Calu3 (cell line): ENCODE results near the gene OBSCN. TPM values are rescaled to one million over a fixed set of nuclear protein-coding genes. Genes with fewer than 3 reads are reported as not detected.

Experiments used
- BruUV-seq: library from RNA; stranded (reverse); fragments of 400-500 nt; replicated peaks from 2 replicates; lab custom pipeline; 2021; lab: Mats Ljungman, UMichigan
- CTCF ChIA-PET: fragments of 300-600 bp; sonication (Branson Sonifier 250); formaldehyde crosslinking; loops from one replicate; lab custom pipeline; 2022; ENCODE audit warnings: antibody characterized with exemption; lab: Charles Lee
- DNase-seq: peaks from one replicate; pipeline ENCODE4 v3.0.0; 2022
- H3K27ac Mint-ChIP-seq: one replicate; pipeline ENCODE4 v1.8.0; 2022; ENCODE audit warnings: mixed read lengths; ENCODE audit not compliant: unreplicated experiment
- H3K27me3 Mint-ChIP-seq: one replicate; pipeline ENCODE4 v1.8.0; 2022; ENCODE audit warnings: mixed read lengths; ENCODE audit not compliant: unreplicated experiment
- H3K36me3 Mint-ChIP-seq: one replicate; pipeline ENCODE4 v1.8.0; 2022; ENCODE audit warnings: mild to moderate bottlenecking, moderate library complexity, mixed read lengths; ENCODE audit not compliant: insufficient read depth, unreplicated experiment
- H3K4me1 Mint-ChIP-seq: one replicate; pipeline ENCODE4 v1.8.0; 2022; ENCODE audit warnings: mild to moderate bottlenecking, low read depth, mixed read lengths; ENCODE audit not compliant: unreplicated experiment
- H3K4me3 Mint-ChIP-seq: one replicate; pipeline ENCODE4 v1.8.0; 2022; ENCODE audit warnings: mild to moderate bottlenecking, low read depth, moderate library complexity, mixed read lengths; ENCODE audit not compliant: unreplicated experiment
- H3K9me3 Mint-ChIP-seq: one replicate; pipeline ENCODE4 v1.8.0; 2022; ENCODE audit warnings: low read depth, mixed read lengths; ENCODE audit not compliant: unreplicated experiment
- CTCF ChIP-seq: fragments of 200-600 bp; IDR thresholded peaks from one replicate; pipeline ENCODE4 v1.8.0; 2022; ENCODE audit warnings: antibody characterized with exemption; ENCODE audit not compliant: unreplicated experiment
- intact Hi-C: fragments of 100-400 bp; cut with micrococcal nuclease; formaldehyde crosslinking; loops from one replicate; pipeline ENCODE4 v1.10.0; 2022; ENCODE audit not compliant: unreplicated experiment
- total RNA-seq: library from RNA; stranded (reverse); gene quantifications from 2 replicates; pipeline ENCODE4 v1.2.3, GENCODE V29; 2022

OBSCN gene
- total RNA-seq, 1 experiment from 2014 or later = 19.5 TPM

GRCh38 chr1:228160201-228160761 lies 47.6 kb upstream of the OBSCN start:
- H3K4me1 Mint-ChIP-seq = peaks cover 14% of the 10 kb centered on the region
- DNase-seq = no peak
- CTCF ChIA-PET = no interaction called here
- TF ChIP-seq CTCF = no peak
- peaks cover 32% of the 10 kb centered on the region for H3K36me3 Mint-ChIP-seq
- H3K27me3 Mint-ChIP-seq = no peaks in the 10 kb centered on the region
- no peaks in the 10 kb centered on the region for H3K9me3 Mint-ChIP-seq
- H3K4me3 Mint-ChIP-seq = no peak overlapping the region
- BruUV-seq = no TSS peak
- intact Hi-C loops = no loop called here
- H3K27ac Mint-ChIP-seq = no peak overlapping the region

GRCh38 chr1:228161362-228161761 lies 46.5 kb upstream of the OBSCN start:
- no TSS peak for BruUV-seq
- DNase-seq = no peak
- Mint-ChIP-seq H3K4me1 (peaks cover 14% of the 10 kb centered on the region), H3K27me3 (no peaks in the 10 kb centered on the region), H3K36me3 (peaks cover 42% of the 10 kb centered on the region), H3K9me3 (no peaks in the 10 kb centered on the region), H3K4me3 (no peak overlapping the region), H3K27ac (peak overlapping the region; percentile 63)
- TF ChIP-seq CTCF = no peak
- intact Hi-C loops = no loop called here
- CTCF ChIA-PET = no interaction called here

- BruUV-seq = no TSS peak
- TF ChIP-seq CTCF = no peak
- CTCF ChIA-PET = no interaction called here
- Mint-ChIP-seq H3K27me3 (no peaks in the 10 kb centered on the region), H3K4me1 (peaks cover 14% of the 10 kb centered on the region), H3K27ac (peak overlapping the region; percentile 63), H3K9me3 (no peaks in the 10 kb centered on the region), H3K36me3 (peaks cover 47% of the 10 kb centered on the region), H3K4me3 (no peak overlapping the region)
- intact Hi-C loops = no loop called here
- no peak for DNase-seq
These were observed 46.0 kb upstream of the OBSCN start for GRCh38 chr1:228161866-228162265.

GRCh38 chr1:228162286-228163006 lies 45.4 kb upstream of the OBSCN start:
- Mint-ChIP-seq H3K4me3 (peak overlapping the region; percentile 84), H3K36me3 (peaks cover 49% of the 10 kb centered on the region), H3K4me1 (peaks cover 14% of the 10 kb centered on the region), H3K9me3 (no peaks in the 10 kb centered on the region), H3K27me3 (no peaks in the 10 kb centered on the region), H3K27ac (peak overlapping the region; percentile 63)
- CTCF ChIA-PET = no interaction called here
- intact Hi-C loops = no loop called here
- peak; percentile 34 for DNase-seq
- TF ChIP-seq CTCF = no peak
- no TSS peak for BruUV-seq
